Panc1 (cell line): ENCODE measurements around the gene PDZD8. TPM values are rescaled to one million over a fixed set of nuclear protein-coding genes. Genes with fewer than 3 reads are reported as not detected.

ENCODE experiments used
- ATAC-seq: fragments of 200-7000 bp; cut with Tn5 transposase; 2 replicates; pipeline ENCODE4 v1.9.1; 2020; ENCODE audit warnings: mild to moderate bottlenecking, moderate library complexity
- BruUV-seq: library from RNA; stranded (reverse); fragments of 400-500 nt; replicated peaks from 2 replicates; lab custom pipeline; 2021; lab: Mats Ljungman, UMichigan
- CTCF ChIA-PET: fragments of 300-600 bp; sonication (Branson Sonifier 250); formaldehyde crosslinking; loops from one replicate; lab custom pipeline; 2022; ENCODE audit warnings: antibody characterized with exemption; lab: Charles Lee
- POLR2A ChIA-PET: fragments of 300-600 bp; sonication (Branson Sonifier 250); formaldehyde crosslinking; loops from one replicate; lab custom pipeline; 2022; ENCODE audit warnings: antibody characterized with exemption; lab: Charles Lee
- DNase-seq: peaks from one replicate; pipeline ENCODE4 v3.0.0-alpha.2; 2010; ENCODE audit warnings: low read depth, low spot score
- H3K27ac ChIP-seq: 2 replicates; pipeline ENCODE4 v1.5.1; 2011; ENCODE audit warnings: mild to moderate bottlenecking, low read length, inconsistent platforms
- H3K27me3 ChIP-seq: fragments of 200-500 bp; sonication (Bioruptor generic); 2 replicates; pipeline ENCODE4 v1.6.0; 2014; ENCODE audit warnings: low read length, inconsistent platforms; ENCODE audit not compliant: control insufficient read depth, insufficient read depth
- H3K36me3 ChIP-seq: fragments of 200-500 bp; sonication (Bioruptor generic); 2 replicates; pipeline ENCODE4 v1.5.1; 2014; ENCODE audit warnings: inconsistent platforms, mild to moderate bottlenecking, low read length, moderate library complexity; ENCODE audit not compliant: control insufficient read depth, insufficient read depth
- H3K4me1 ChIP-seq: 2 replicates; pipeline ENCODE4 v1.5.1; 2011; ENCODE audit warnings: inconsistent platforms, mild to moderate bottlenecking, low read length, moderate library complexity; ENCODE audit not compliant: control insufficient read depth, insufficient read depth
- H3K4me3 ChIP-seq, 2 experiments: 2 replicates each; pipeline ENCODE4 v1.5.1; 2011 to 2012; ENCODE audit warnings: low read depth in 2 of 2, low read length in 2 of 2, mild to moderate bottlenecking in 2 of 2, inconsistent platforms in 1 of 2, moderate library complexity in 1 of 2
- H3K9me3 ChIP-seq: fragments of 200-500 bp; sonication (Bioruptor generic); 2 replicates; pipeline ENCODE4 v1.5.1; 2014; ENCODE audit warnings: low read depth, mild to moderate bottlenecking, inconsistent platforms, low read length, moderate library complexity; ENCODE audit not compliant: control insufficient read depth, insufficient read depth
- CTCF ChIP-seq: fragments of 450-650 bp; IDR thresholded peaks from 2 replicates; pipeline ENCODE4 v1.5.1; 2017; ENCODE audit warnings: mild to moderate bottlenecking
- POLR2AphosphoS5 ChIP-seq: IDR thresholded peaks from 2 replicates; pipeline ENCODE4 v1.6.1; 2012; ENCODE audit warnings: mild to moderate bottlenecking, low read depth, low read length, moderate library complexity
- REST ChIP-seq, 2 experiments: IDR thresholded peaks; 2 replicates each; pipeline ENCODE4 v1.6.1; 2011 to 2012; ENCODE audit warnings: low read depth in 2 of 2, control low read depth in 1 of 2, low read length in 1 of 2, mild to moderate bottlenecking in 1 of 2, moderate library complexity in 1 of 2; ENCODE audit not compliant: insufficient read depth in 1 of 2
- SIN3A ChIP-seq: IDR thresholded peaks from 2 replicates; pipeline ENCODE4 v1.6.1; 2012; ENCODE audit warnings: low read depth, mild to moderate bottlenecking, low read length, moderate library complexity, borderline replicate concordance; ENCODE audit not compliant: insufficient read depth
- TCF7L2 ChIP-seq: IDR thresholded peaks from 2 replicates; pipeline ENCODE4 v1.6.1; 2011; ENCODE audit warnings: mild to moderate bottlenecking, low read depth, low read length, inconsistent platforms
- in situ Hi-C: cut with HindIII; loops from 2 replicates; pipeline ENCODE4 v1.10.0; 2016; ENCODE audit warnings: low sequenced_read_pairs, low pct_unique_long_range_greater_than_20kb
- intact Hi-C: fragments of 100-400 bp; cut with micrococcal nuclease; formaldehyde crosslinking; loops from one replicate; pipeline ENCODE4 v1.10.0; 2022; ENCODE audit not compliant: unreplicated experiment
- total RNA-seq: library from RNA; stranded (reverse); gene quantifications from one replicate; pipeline ENCODE4 v1.2.1, GENCODE V29; 2021; ENCODE audit not compliant: unreplicated experiment

The PDZD8 gene
- total RNA-seq, 1 experiment from 2014 or later = 44.7 TPM

GRCh38 chr10:117241541-117242462 is 133.4 kb downstream of the PDZD8 start:
- Histone ChIP-seq H3K9me3 (no peaks in the 10 kb centered on the region), H3K4me1 (no peaks in the 10 kb centered on the region), H3K27me3 (peaks cover 5% of the 10 kb centered on the region), H3K27ac (no peak overlapping the region), H3K36me3 (no peaks in the 10 kb centered on the region), H3K4me3 (no peak overlapping the region)
- ChIA-PET POLR2A (no interaction called here), CTCF (no interaction called here)
- BruUV-seq = no TSS peak
- in situ Hi-C loops (no loop called here), intact Hi-C loops (no loop called here)
- ATAC-seq (no peak), DNase-seq (no peak)
- TF ChIP-seq TCF7L2 = no peak
- TF ChIP-seq CTCF = no peak
- no peak for TF ChIP-seq REST (IDR thresholded peaks at IDR 0.05; ENCODE audit: insufficient read depth in 1 of 2, low read depth in 2 of 2, low read length in 1 of 2)
- TF ChIP-seq POLR2AphosphoS5 = no peak
- no peak for TF ChIP-seq SIN3A

GRCh38 chr10:117240621-117241529 is 134.4 kb downstream of the PDZD8 start, which contains the start of gene SLC18A2:
Gene SLC18A2 (plus strand): TSS chr10:117241114. CDS start chr10:117241694, 580 bp downstream.
- H3K4me3 ChIP-seq = 0 out of 4 replicates have a peak within 1 kb of the TSS, but pooled peaks of 1 of the 2 experiments have one; percentile 0
- in situ Hi-C loops (no loop called here), intact Hi-C loops (no loop called here)
- no peak for TF ChIP-seq POLR2AphosphoS5
- no peak for TF ChIP-seq REST (IDR thresholded peaks at IDR 0.05; ENCODE audit: insufficient read depth in 1 of 2, low read depth in 2 of 2, low read length in 1 of 2)
- no peak for TF ChIP-seq SIN3A
- TF ChIP-seq TCF7L2 = no peak
- TF ChIP-seq CTCF = no peak
- ATAC-seq (no peak), DNase-seq (no peak)
- H3K9me3 ChIP-seq = no peaks in the 10 kb centered on the region
- no peak within 1 kb of the TSS for H3K27ac ChIP-seq
- no peaks in the 10 kb centered on the region for H3K36me3 ChIP-seq
- CTCF ChIA-PET = no interaction called here
- H3K27me3 ChIP-seq = peaks cover 4% of the 10 kb centered on the region
- POLR2A ChIA-PET = no interaction called here
- H3K4me1 ChIP-seq = no peaks in the 10 kb centered on the region
- BruUV-seq = no TSS peak
